HG03175 (cell line): ENCODE measurements around the gene GNG10.

ENCODE experiments used
- ATAC-seq: cut with Tn5 transposase; IDR thresholded peaks from one replicate; pipeline ENCODE4 v1.9.1; 2021; ENCODE audit warnings: mild to moderate bottlenecking, moderate library complexity; ENCODE audit not compliant: unreplicated experiment

The GNG10 gene

DNA sequence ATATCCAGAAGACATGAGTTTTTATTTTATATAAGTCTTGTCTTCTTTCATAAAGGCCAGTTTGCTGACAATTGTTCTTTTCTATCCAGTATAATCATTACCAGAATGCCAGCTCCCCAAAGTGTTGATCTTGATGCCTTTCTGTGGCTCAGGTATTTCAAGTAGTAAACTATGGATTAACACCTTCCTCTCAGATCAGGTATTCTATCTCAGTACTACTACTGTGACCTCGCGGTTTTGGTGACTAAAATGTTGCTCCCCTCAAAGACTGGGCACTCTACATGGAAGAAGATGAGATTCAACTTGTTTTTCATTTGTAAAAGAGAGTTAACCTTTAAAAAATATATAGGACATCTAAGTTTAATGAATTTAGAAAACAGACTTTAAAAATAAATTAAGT, 58.1 kb downstream of the GNG10 start:
- ATAC-seq: no peak
